ENCODE data around the gene CGNL1. TPM values are rescaled to one million over a fixed set of nuclear protein-coding genes. Genes with fewer than 3 reads are reported as not detected.

Gene CGNL1
- total RNA-seq, 1 donor from 2014 or later, result 0.11 TPM

GRCh38 chr15:57389991-57390390, 13.7 kb downstream of the CGNL1 start:
- ATAC-seq (ENCODE audit: low read depth) (no peak), DNase-seq (no peak)
- intact Hi-C loops (cut with micrococcal nuclease), result no loop called here
- TF ChIP-seq CTCF (IDR thresholded peaks at IDR 0.05), result no peak
- Mint-ChIP-seq H3K4me1 (no peaks in the 10 kb centered on the region), H3K9me3 (peaks cover 5% of the 10 kb centered on the region), H3K27ac (no peak overlapping the region), H3K36me3 (ENCODE audit: low read depth) (no peaks in the 10 kb centered on the region), H3K27me3 (no peaks in the 10 kb centered on the region), H3K4me3 (no peak overlapping the region)
- ChIA-PET POLR2A (no interaction called here), CTCF (no interaction called here)

- POLR2A ChIA-PET, result interaction anchor here (0.5 kb wide), 1 partner anchor 22 kb away, joined by 7 read pairs; no protein-coding TSS in a partner anchor
- CTCF ChIA-PET, result no interaction called here
- no peak for TF ChIP-seq CTCF (IDR thresholded peaks at IDR 0.05)
- H3K9me3 Mint-ChIP-seq, result peaks cover 5% of the 10 kb centered on the region
- H3K27ac Mint-ChIP-seq, result no peak overlapping the region
- ATAC-seq (ENCODE audit: low read depth), result no peak
- no peak for DNase-seq
- intact Hi-C loops (cut with micrococcal nuclease), result no loop called here
- H3K4me1 Mint-ChIP-seq, result no peaks in the 10 kb centered on the region
- no peak overlapping the region for H3K4me3 Mint-ChIP-seq
- H3K27me3 Mint-ChIP-seq, result no peaks in the 10 kb centered on the region
- no peaks in the 10 kb centered on the region for H3K36me3 Mint-ChIP-seq (ENCODE audit: low read depth)
Observed at GRCh38 chr15:57390583-57390982, 14.3 kb downstream of the CGNL1 start.

GRCh38 chr15:57391537-57391936, 15.2 kb downstream of the CGNL1 start:
- peaks cover 5% of the 10 kb centered on the region for H3K9me3 Mint-ChIP-seq
- H3K27me3 Mint-ChIP-seq, result no peaks in the 10 kb centered on the region
- POLR2A ChIA-PET, result no interaction called here
- TF ChIP-seq CTCF (IDR thresholded peaks at IDR 0.05), result no peak
- DNase-seq, result no peak
- no peak overlapping the region for H3K27ac Mint-ChIP-seq
- no peaks in the 10 kb centered on the region for H3K4me1 Mint-ChIP-seq
- CTCF ChIA-PET, result no interaction called here
- H3K4me3 Mint-ChIP-seq, result no peak overlapping the region
- H3K36me3 Mint-ChIP-seq (ENCODE audit: low read depth), result no peaks in the 10 kb centered on the region
- no peak for ATAC-seq (ENCODE audit: low read depth)
- intact Hi-C loops (cut with micrococcal nuclease), result no loop called here

GRCh38 chr15:57393061-57393460, 16.8 kb downstream of the CGNL1 start:
- H3K4me3 Mint-ChIP-seq, result no peak overlapping the region
- H3K4me1 Mint-ChIP-seq, result no peaks in the 10 kb centered on the region
- peaks cover 5% of the 10 kb centered on the region for H3K9me3 Mint-ChIP-seq
- no peak for ATAC-seq (ENCODE audit: low read depth)
- no peaks in the 10 kb centered on the region for H3K36me3 Mint-ChIP-seq (ENCODE audit: low read depth)
- POLR2A ChIA-PET, result no interaction called here
- intact Hi-C loops (cut with micrococcal nuclease), result no loop called here
- TF ChIP-seq CTCF (IDR thresholded peaks at IDR 0.05), result no peak
- H3K27me3 Mint-ChIP-seq, result no peaks in the 10 kb centered on the region
- CTCF ChIA-PET, result no interaction called here
- H3K27ac Mint-ChIP-seq, result no peak overlapping the region
- DNase-seq, result no peak

- H3K9me3 Mint-ChIP-seq, result peaks cover 4% of the 10 kb centered on the region
- ChIA-PET CTCF (no interaction called here), POLR2A (no interaction called here)
- no peak for TF ChIP-seq CTCF (IDR thresholded peaks at IDR 0.05)
- ATAC-seq (ENCODE audit: low read depth), result no peak
- intact Hi-C loops (cut with micrococcal nuclease), result no loop called here
- no peak overlapping the region for H3K4me3 Mint-ChIP-seq
- no peaks in the 10 kb centered on the region for H3K27me3 Mint-ChIP-seq
- DNase-seq, result no peak
- H3K36me3 Mint-ChIP-seq (ENCODE audit: low read depth), result no peaks in the 10 kb centered on the region
- H3K27ac Mint-ChIP-seq, result no peak overlapping the region
- H3K4me1 Mint-ChIP-seq, result no peaks in the 10 kb centered on the region
Observed at GRCh38 chr15:57395292-57395691, 19.0 kb downstream of the CGNL1 start.

Data from activated B cell treated with CpG ODN at 0.5 μM for 24 hours (primary cell).